CD14-positive monocyte (primary cell): Measurements from ENCODE around the gene RBM7. TPM values are rescaled to one million over a fixed set of nuclear protein-coding genes. Genes with fewer than 3 reads are reported as not detected.

ENCODE experiments used
- DNase-seq, 3 donors: peaks; one replicate each; pipeline ENCODE4 v3.0.0-alpha.2; 2011 to 2022
- H2AFZ ChIP-seq: 2 replicates; pipeline ENCODE4 v1.6.0; 2012; ENCODE audit warnings: mild to moderate bottlenecking, low read depth, low read length, inconsistent platforms; ENCODE audit not compliant: insufficient read depth, poor library complexity, severe bottlenecking
- H3K27ac ChIP-seq, 2 donors: 1 replicate in 1 of 2; 2 replicates in 1 of 2; pipeline ENCODE4 v1.5.1; 2012 to 2013; ENCODE audit warnings: low read length in 2 of 2, control low read depth in 1 of 2, inconsistent platforms in 1 of 2, low read depth in 1 of 2, mild to moderate bottlenecking in 1 of 2
- H3K27me3 ChIP-seq, 2 donors: one replicate each; pipeline versions ENCODE4 v1.6.0 to v1.6.1; 2011 to 2013; ENCODE audit warnings: low read length in 2 of 2; ENCODE audit not compliant: control insufficient read depth in 2 of 2, insufficient read depth in 2 of 2
- H3K36me3 ChIP-seq, 2 donors: replicated peaks in 1 of 2; 1 replicate in 1 of 2; 2 replicates in 1 of 2; pipeline versions ENCODE4 v1.5.1 to v1.6.1; 2012 to 2013; ENCODE audit warnings: low read length in 2 of 2, control low read depth in 1 of 2, inconsistent platforms in 1 of 2, mild to moderate bottlenecking in 1 of 2; ENCODE audit not compliant: insufficient read depth in 2 of 2, control insufficient read depth in 1 of 2
- H3K4me1 ChIP-seq, 2 donors: 1 replicate in 1 of 2; 2 replicates in 1 of 2; pipeline versions ENCODE4 v1.5.1 to v1.6.1; 2012 to 2013; ENCODE audit warnings: low read length in 2 of 2, control low read depth in 1 of 2, inconsistent platforms in 1 of 2, mild to moderate bottlenecking in 1 of 2, moderate library complexity in 1 of 2; ENCODE audit not compliant: insufficient read depth in 2 of 2, control insufficient read depth in 1 of 2
- H3K4me2 ChIP-seq: replicated peaks from 2 replicates; pipeline ENCODE3; 2012; ENCODE audit warnings: low read length, moderate library complexity, mild to moderate bottlenecking; ENCODE audit not compliant: poor library complexity, severe bottlenecking; ENCODE audit errors: extremely low read depth
- H3K4me3 ChIP-seq, 3 experiments: fragments of 200-600 bp in 1 of 3; sonication (generic) in 1 of 3; replicated peaks in 1 of 3; 1 replicate in 2 of 3; 2 replicates in 1 of 3; pipeline ENCODE4 v1.5.1; 2011 to 2013; ENCODE audit warnings: low read length in 3 of 3, mild to moderate bottlenecking in 3 of 3, control low read depth in 2 of 3, low read depth in 2 of 3, inconsistent platforms in 1 of 3, moderate library complexity in 1 of 3
- H3K79me2 ChIP-seq: 2 replicates; pipeline ENCODE4 v1.6.0; 2012; ENCODE audit warnings: mild to moderate bottlenecking, control low read depth, inconsistent platforms, low read length, moderate library complexity; ENCODE audit not compliant: insufficient read depth
- H3K9ac ChIP-seq: 2 replicates; pipeline ENCODE4 v1.6.0; 2017; ENCODE audit warnings: low read length, mild to moderate bottlenecking; ENCODE audit not compliant: insufficient read depth, poor library complexity, severe bottlenecking
- H3K9me3 ChIP-seq, 2 donors: replicated peaks in 1 of 2; 1 replicate in 1 of 2; 2 replicates in 1 of 2; pipeline versions ENCODE4 v1.5.1 to v1.6.1; 2012 to 2013; ENCODE audit warnings: low read length in 2 of 2, control low read depth in 1 of 2; ENCODE audit not compliant: control insufficient read depth in 1 of 2, insufficient read depth in 1 of 2
- H4K20me1 ChIP-seq: 2 replicates; pipeline ENCODE4 v1.6.0; 2012; ENCODE audit warnings: mild to moderate bottlenecking, low read length, control low read depth, moderate library complexity; ENCODE audit not compliant: insufficient read depth
- H3K27ac Mint-ChIP-seq, 7 donors: one replicate each; pipeline ENCODE4 v1.8.0; 2020; ENCODE audit warnings: mild to moderate bottlenecking in 7 of 7, mixed read lengths in 7 of 7, moderate library complexity in 6 of 7, inconsistent platforms in 2 of 7
- H3K27me3 Mint-ChIP-seq, 3 donors: one replicate each; pipeline ENCODE4 v1.8.0; 2021 to 2022; ENCODE audit warnings: low read depth in 3 of 3, mild to moderate bottlenecking in 3 of 3, mixed read lengths in 3 of 3, moderate library complexity in 3 of 3, inconsistent platforms in 1 of 3
- H3K36me3 Mint-ChIP-seq, 2 donors: one replicate each; pipeline ENCODE4 v1.8.0; 2020; ENCODE audit warnings: mixed read lengths in 2 of 2, inconsistent platforms in 1 of 2, mild to moderate bottlenecking in 1 of 2
- H3K4me1 Mint-ChIP-seq: one replicate; pipeline ENCODE4 v1.8.0; 2020; ENCODE audit warnings: mild to moderate bottlenecking, mixed read lengths
- H3K4me3 Mint-ChIP-seq, 2 donors: one replicate each; pipeline ENCODE4 v1.8.0; 2020; ENCODE audit warnings: mild to moderate bottlenecking in 2 of 2, mixed read lengths in 2 of 2, moderate library complexity in 1 of 2
- H3K9me3 Mint-ChIP-seq, 7 donors: one replicate each; pipeline ENCODE4 v1.8.0; 2020 to 2022; ENCODE audit warnings: mixed read lengths in 7 of 7, mild to moderate bottlenecking in 6 of 7, moderate library complexity in 6 of 7, inconsistent platforms in 2 of 7
- WGBS: methylation state at CpG from one replicate; pipeline ENCODE4 v1.1.5; 2013; ENCODE audit warnings: missing lambda C conversion rate; ENCODE audit not compliant: insufficient coverage; 5-methylcytosine and 5-hydroxymethylcytosine counted together
- intact Hi-C, 2 donors: fragments of 100-400 bp; cut with micrococcal nuclease; formaldehyde crosslinking; loops; one replicate each; pipeline versions ENCODE4 v1.15.0 to v1.15.1; 2023
- polyA plus RNA-seq, 3 donors: library from polyadenylated mRNA; depleted of rRNA in 1 of 3; unstranded in 2 of 3; stranded (reverse) in 1 of 3; fragments of 300-500 nt in 2 of 3; fragments of >200 nt in 1 of 3; fragmentation: Illumina TruSeq in 2 of 3; gene quantifications; 1 replicate in 2 of 3; 2 replicates in 1 of 3; pipeline ENCODE4 v1.2.3, GENCODE V29; 2012 to 2021
- TF ChIP-seq, protein P1 (sequence below): fragments of 200-600 bp; IDR thresholded peaks from one replicate; pipeline ENCODE4 v1.8.0; 2022; ENCODE audit warnings: antibody characterized with exemption, mild to moderate bottlenecking

The RBM7 gene
- polyA plus RNA-seq, 3 donors = 27.3 to 36.3 (median 32.4) TPM

DNA sequence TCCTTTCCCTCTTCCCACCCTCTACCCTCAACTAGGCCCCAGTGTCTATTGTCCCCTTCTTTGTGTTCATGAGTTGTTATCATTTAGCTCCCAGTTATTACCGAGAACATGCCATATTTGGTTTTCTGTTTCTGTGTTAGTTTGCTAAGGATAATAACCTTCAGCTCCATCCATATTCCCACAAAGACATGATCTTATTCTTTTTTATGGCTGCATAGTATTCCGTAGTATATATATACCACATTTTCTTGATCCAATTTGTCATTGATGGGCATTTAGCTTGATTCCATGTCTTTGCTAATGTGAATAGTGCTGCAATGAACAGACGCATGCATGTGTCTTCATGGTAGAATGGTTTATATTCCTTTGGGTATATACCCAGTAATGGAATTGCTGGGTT, 18.0 kb upstream of the RBM7 start:
- H3K4me2 ChIP-seq = no peak overlapping the region
- TF ChIP-seq, protein P1, sequence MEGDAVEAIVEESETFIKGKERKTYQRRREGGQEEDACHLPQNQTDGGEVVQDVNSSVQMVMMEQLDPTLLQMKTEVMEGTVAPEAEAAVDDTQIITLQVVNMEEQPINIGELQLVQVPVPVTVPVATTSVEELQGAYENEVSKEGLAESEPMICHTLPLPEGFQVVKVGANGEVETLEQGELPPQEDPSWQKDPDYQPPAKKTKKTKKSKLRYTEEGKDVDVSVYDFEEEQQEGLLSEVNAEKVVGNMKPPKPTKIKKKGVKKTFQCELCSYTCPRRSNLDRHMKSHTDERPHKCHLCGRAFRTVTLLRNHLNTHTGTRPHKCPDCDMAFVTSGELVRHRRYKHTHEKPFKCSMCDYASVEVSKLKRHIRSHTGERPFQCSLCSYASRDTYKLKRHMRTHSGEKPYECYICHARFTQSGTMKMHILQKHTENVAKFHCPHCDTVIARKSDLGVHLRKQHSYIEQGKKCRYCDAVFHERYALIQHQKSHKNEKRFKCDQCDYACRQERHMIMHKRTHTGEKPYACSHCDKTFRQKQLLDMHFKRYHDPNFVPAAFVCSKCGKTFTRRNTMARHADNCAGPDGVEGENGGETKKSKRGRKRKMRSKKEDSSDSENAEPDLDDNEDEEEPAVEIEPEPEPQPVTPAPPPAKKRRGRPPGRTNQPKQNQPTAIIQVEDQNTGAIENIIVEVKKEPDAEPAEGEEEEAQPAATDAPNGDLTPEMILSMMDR = no peak
- Mint-ChIP-seq H3K27me3 (peaks cover 4 to 9% (median 5%) of the 10 kb centered on the region in 3 donors), H3K4me3 (no peak overlapping the region), H3K9me3 (peaks cover 0 to 12% (median 7%) of the 10 kb centered on the region in 7 donors), H3K27ac (no peak overlapping the region), H3K36me3 (no peaks in the 10 kb centered on the region), H3K4me1 (peaks cover 7% of the 10 kb centered on the region)
- no peak overlapping the region for H3K27ac ChIP-seq
- H2AFZ ChIP-seq = no peak overlapping the region
- no peak overlapping the region for H3K9ac ChIP-seq
- H3K9me3 ChIP-seq = no peaks in the 10 kb centered on the region
- no peak overlapping the region for H3K4me3 ChIP-seq
- H3K79me2 ChIP-seq = no peaks in the 10 kb centered on the region
- H4K20me1 ChIP-seq = no peaks in the 10 kb centered on the region
- no CpG with 5 or more reads among the region's 3 CpGs for WGBS
- no peaks in the 10 kb centered on the region for H3K27me3 ChIP-seq
- intact Hi-C loops = loop anchor here in 1 of 2 donors (10.0 kb wide), 1 partner anchor 52 kb away; the partner anchor contains the start of gene REXO2
- no peaks in the 10 kb centered on the region for H3K4me1 ChIP-seq
- no peak for DNase-seq
- H3K36me3 ChIP-seq = no peaks in the 10 kb centered on the region

DNA sequence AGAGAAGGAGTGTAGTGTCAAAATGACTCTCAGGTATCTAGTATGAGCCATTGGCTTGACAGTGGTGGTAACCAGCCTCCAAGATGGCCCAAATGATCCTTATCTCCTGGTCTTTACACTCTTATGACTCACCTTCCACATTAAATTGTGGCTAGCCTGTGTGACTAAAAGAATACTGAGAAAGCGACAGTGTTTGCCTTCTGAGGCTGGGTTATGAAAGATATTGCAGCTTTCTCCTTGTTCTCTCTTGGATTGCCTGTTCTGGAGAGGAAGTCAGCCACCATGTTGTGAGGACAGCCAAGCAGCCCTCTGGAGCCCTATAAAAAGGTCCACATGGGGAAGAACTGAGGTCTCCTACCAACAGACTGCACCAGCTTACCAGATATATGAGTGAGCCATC, 16.0 kb upstream of the RBM7 start:
- DNase-seq = no peak

More for the DNA sequence above, 16.0 kb upstream of the RBM7 start:
- H3K79me2 ChIP-seq = no peaks in the 10 kb centered on the region
- no peaks in the 10 kb centered on the region for H3K9me3 ChIP-seq
- peaks cover 7% of the 10 kb centered on the region for H3K4me1 Mint-ChIP-seq
- H3K27me3 ChIP-seq = no peaks in the 10 kb centered on the region
- no peaks in the 10 kb centered on the region for H3K36me3 Mint-ChIP-seq
- H3K4me1 ChIP-seq = no peaks in the 10 kb centered on the region
- intact Hi-C loops = loop anchor here in 1 of 2 donors (10.0 kb wide), 1 partner anchor 50 kb away; the partner anchor contains the start of gene REXO2
- H2AFZ ChIP-seq = no peak overlapping the region
- no peak overlapping the region for H3K27ac ChIP-seq
- H3K9ac ChIP-seq = no peak overlapping the region
- H3K9me3 Mint-ChIP-seq = peaks cover 0 to 12% (median 7%) of the 10 kb centered on the region in 7 donors
- H3K4me3 ChIP-seq = no peak overlapping the region
- no peaks in the 10 kb centered on the region for H4K20me1 ChIP-seq
- no peak overlapping the region for H3K27ac Mint-ChIP-seq
- H3K36me3 ChIP-seq = no peaks in the 10 kb centered on the region
- 100% methylated on average over 1 of the region's 1 CpG for WGBS
- peaks cover 1 to 5% (median 2%) of the 10 kb centered on the region in 3 donors for H3K27me3 Mint-ChIP-seq
- H3K4me2 ChIP-seq = no peak overlapping the region
- H3K4me3 Mint-ChIP-seq = no peak overlapping the region
- TF ChIP-seq, protein P1 = no peak
